Panc1 (cell line): ENCODE measurements around the gene RPL7A. TPM values are rescaled to one million over a fixed set of nuclear protein-coding genes. Genes with fewer than 3 reads are reported as not detected.

Experiments used
- ATAC-seq: fragments of 200-7000 bp; cut with Tn5 transposase; 2 replicates; pipeline ENCODE4 v1.9.1; 2020; ENCODE audit warnings: mild to moderate bottlenecking, moderate library complexity
- BruUV-seq: library from RNA; stranded (reverse); fragments of 400-500 nt; replicated peaks from 2 replicates; lab custom pipeline; 2021; lab: Mats Ljungman, UMichigan
- CTCF ChIA-PET: fragments of 300-600 bp; sonication (Branson Sonifier 250); formaldehyde crosslinking; loops from one replicate; lab custom pipeline; 2022; ENCODE audit warnings: antibody characterized with exemption; lab: Charles Lee
- POLR2A ChIA-PET: fragments of 300-600 bp; sonication (Branson Sonifier 250); formaldehyde crosslinking; loops from one replicate; lab custom pipeline; 2022; ENCODE audit warnings: antibody characterized with exemption; lab: Charles Lee
- DNase-seq: peaks from one replicate; pipeline ENCODE4 v3.0.0-alpha.2; 2010; ENCODE audit warnings: low read depth, low spot score
- H3K27ac ChIP-seq: 2 replicates; pipeline ENCODE4 v1.5.1; 2011; ENCODE audit warnings: mild to moderate bottlenecking, low read length, inconsistent platforms
- H3K27me3 ChIP-seq: fragments of 200-500 bp; sonication (Bioruptor generic); 2 replicates; pipeline ENCODE4 v1.6.0; 2014; ENCODE audit warnings: low read length, inconsistent platforms; ENCODE audit not compliant: control insufficient read depth, insufficient read depth
- H3K36me3 ChIP-seq: fragments of 200-500 bp; sonication (Bioruptor generic); 2 replicates; pipeline ENCODE4 v1.5.1; 2014; ENCODE audit warnings: inconsistent platforms, mild to moderate bottlenecking, low read length, moderate library complexity; ENCODE audit not compliant: control insufficient read depth, insufficient read depth
- H3K4me1 ChIP-seq: 2 replicates; pipeline ENCODE4 v1.5.1; 2011; ENCODE audit warnings: inconsistent platforms, mild to moderate bottlenecking, low read length, moderate library complexity; ENCODE audit not compliant: control insufficient read depth, insufficient read depth
- H3K4me3 ChIP-seq, 2 experiments: 2 replicates each; pipeline ENCODE4 v1.5.1; 2011 to 2012; ENCODE audit warnings: low read depth in 2 of 2, low read length in 2 of 2, mild to moderate bottlenecking in 2 of 2, inconsistent platforms in 1 of 2, moderate library complexity in 1 of 2
- H3K9me3 ChIP-seq: fragments of 200-500 bp; sonication (Bioruptor generic); 2 replicates; pipeline ENCODE4 v1.5.1; 2014; ENCODE audit warnings: low read depth, mild to moderate bottlenecking, inconsistent platforms, low read length, moderate library complexity; ENCODE audit not compliant: control insufficient read depth, insufficient read depth
- CTCF ChIP-seq: fragments of 450-650 bp; IDR thresholded peaks from 2 replicates; pipeline ENCODE4 v1.5.1; 2017; ENCODE audit warnings: mild to moderate bottlenecking
- POLR2AphosphoS5 ChIP-seq: IDR thresholded peaks from 2 replicates; pipeline ENCODE4 v1.6.1; 2012; ENCODE audit warnings: mild to moderate bottlenecking, low read depth, low read length, moderate library complexity
- REST ChIP-seq, 2 experiments: IDR thresholded peaks; 2 replicates each; pipeline ENCODE4 v1.6.1; 2011 to 2012; ENCODE audit warnings: low read depth in 2 of 2, control low read depth in 1 of 2, low read length in 1 of 2, mild to moderate bottlenecking in 1 of 2, moderate library complexity in 1 of 2; ENCODE audit not compliant: insufficient read depth in 1 of 2
- SIN3A ChIP-seq: IDR thresholded peaks from 2 replicates; pipeline ENCODE4 v1.6.1; 2012; ENCODE audit warnings: low read depth, mild to moderate bottlenecking, low read length, moderate library complexity, borderline replicate concordance; ENCODE audit not compliant: insufficient read depth
- TCF7L2 ChIP-seq: IDR thresholded peaks from 2 replicates; pipeline ENCODE4 v1.6.1; 2011; ENCODE audit warnings: mild to moderate bottlenecking, low read depth, low read length, inconsistent platforms
- in situ Hi-C: cut with HindIII; loops from 2 replicates; pipeline ENCODE4 v1.10.0; 2016; ENCODE audit warnings: low sequenced_read_pairs, low pct_unique_long_range_greater_than_20kb
- intact Hi-C: fragments of 100-400 bp; cut with micrococcal nuclease; formaldehyde crosslinking; loops from one replicate; pipeline ENCODE4 v1.10.0; 2022; ENCODE audit not compliant: unreplicated experiment
- total RNA-seq: library from RNA; stranded (reverse); gene quantifications from one replicate; pipeline ENCODE4 v1.2.1, GENCODE V29; 2021; ENCODE audit not compliant: unreplicated experiment

Gene RPL7A
- total RNA-seq, 1 experiment from 2014 or later = 1,104 TPM

GRCh38 chr9:133340256-133340655 lies 7.8 kb upstream of the RPL7A start:
- CTCF ChIA-PET = no interaction called here
- ATAC-seq = no peak
- TF ChIP-seq SIN3A (no peak), TCF7L2 (no peak), REST (IDR thresholded peaks at IDR 0.05; ENCODE audit: insufficient read depth in 1 of 2, low read depth in 2 of 2, low read length in 1 of 2) (no peak), POLR2AphosphoS5 (no peak), CTCF (no peak)
- no TSS peak for BruUV-seq
- no peak overlapping the region for H3K27ac ChIP-seq
- intact Hi-C loops = no loop called here
- in situ Hi-C loops = no loop called here
- DNase-seq = no peak
- H3K4me3 ChIP-seq = no peak overlapping the region
- H3K27me3 ChIP-seq = no peaks in the 10 kb centered on the region
- no peaks in the 10 kb centered on the region; the same call in 1 of the 2 replicates for H3K4me1 ChIP-seq
- peaks cover 3% of the 10 kb centered on the region for H3K36me3 ChIP-seq
- H3K9me3 ChIP-seq = no peaks in the 10 kb centered on the region
- POLR2A ChIA-PET = no interaction called here

- Histone ChIP-seq H3K36me3 (no peaks in the 10 kb centered on the region; the same call in 1 of the 2 replicates), H3K4me1 (no peaks in the 10 kb centered on the region; the same call in 1 of the 2 replicates), H3K4me3 (no peak overlapping the region), H3K27me3 (no peaks in the 10 kb centered on the region), H3K9me3 (no peaks in the 10 kb centered on the region), H3K27ac (no peak overlapping the region)
- TF ChIP-seq CTCF (no peak), TCF7L2 (no peak), REST (IDR thresholded peaks at IDR 0.05; ENCODE audit: insufficient read depth in 1 of 2, low read depth in 2 of 2, low read length in 1 of 2) (no peak), POLR2AphosphoS5 (no peak), SIN3A (no peak)
- in situ Hi-C loops (no loop called here), intact Hi-C loops (no loop called here)
- POLR2A ChIA-PET = no interaction called here
- no TSS peak for BruUV-seq
- ATAC-seq (no peak), DNase-seq (no peak)
- CTCF ChIA-PET = no interaction called here
Measured at GRCh38 chr9:133340916-133341315, 7.1 kb upstream of the RPL7A start.
